A549 (cell line): ENCODE data around the gene MAPK8IP3.

ENCODE experiments used
- BHLHE40 ChIP-seq: IDR thresholded peaks from 2 replicates; pipeline ENCODE4 v1.6.1; 2012; ENCODE audit warnings: low read depth, low read length, inconsistent platforms
- CHD4 ChIP-seq: fragments of 200-600 bp; sonication (generic); IDR thresholded peaks from 2 replicates; pipeline ENCODE4 v1.6.1; 2016; ENCODE audit warnings: antibody characterized with exemption, mild to moderate bottlenecking, borderline replicate concordance
- CTCF ChIP-seq: fragments of >200 bp; sonication (Bioruptor Twin); formaldehyde crosslinking; IDR thresholded peaks from 3 replicates; pipeline ENCODE4 v1.5.1; 2016
- E2F6 ChIP-seq: IDR thresholded peaks from 2 replicates; pipeline ENCODE4 v1.6.1; 2012; ENCODE audit warnings: low read depth, borderline replicate concordance
- JUNB ChIP-seq: fragments of >200 bp; sonication (Bioruptor Twin); formaldehyde crosslinking; IDR thresholded peaks from 2 replicates; pipeline ENCODE4 v1.6.1; 2016
- KDM1A ChIP-seq: fragments of 200-600 bp; sonication (generic); IDR thresholded peaks from 2 replicates; pipeline ENCODE4 v1.6.1; 2016; ENCODE audit warnings: low read depth, mild to moderate bottlenecking
- NR3C1 ChIP-seq: fragments of >200 bp; sonication (Bioruptor Twin); formaldehyde crosslinking; IDR thresholded peaks from 3 replicates; pipeline ENCODE4 v1.6.1; 2017
- POLR2A ChIP-seq: IDR thresholded peaks from 2 replicates; pipeline ENCODE4 v1.6.1; 2012; ENCODE audit warnings: mild to moderate bottlenecking, low read length
- POLR2AphosphoS2 ChIP-seq: conservative IDR thresholded peaks from 2 replicates; pipeline ENCODE4 v1.6.1; 2012; ENCODE audit warnings: low read length, improper control_type of control experiment, inconsistent platforms
- RAD21 ChIP-seq, 2 experiments: fragments of >200 bp in 1 of 2; sonication (Bioruptor Twin) in 1 of 2; formaldehyde crosslinking in 1 of 2; IDR thresholded peaks in 1 of 2; conservative IDR thresholded peaks in 1 of 2; 2 replicates in 1 of 2; 3 replicates in 1 of 2; pipeline ENCODE4 v1.6.1; 2012 to 2018; ENCODE audit warnings: inconsistent platforms in 1 of 2
- RCOR1 ChIP-seq: fragments of 150-350 bp; IDR thresholded peaks from 2 replicates; pipeline ENCODE4 v1.6.1; 2014; ENCODE audit warnings: antibody characterized with exemption, low read length, low read depth
- SMC3 ChIP-seq: fragments of >200 bp; sonication (Bioruptor Twin); formaldehyde crosslinking; IDR thresholded peaks from 3 replicates; pipeline ENCODE4 v1.6.1; 2018; ENCODE audit warnings: inconsistent platforms
- USF2 ChIP-seq: fragments of 450-650 bp; IDR thresholded peaks from 2 replicates; pipeline ENCODE4 v1.6.1; 2014; ENCODE audit warnings: antibody characterized with exemption

GRCh38 chr16:1715220-1715619, 9.2 kb downstream of the MAPK8IP3 start:
- TF ChIP-seq E2F6 (no peak), NR3C1 (no peak), SMC3 (no peak), CHD4 (no peak), POLR2A (no peak), CTCF (no peak), USF2 (no peak), JUNB (no peak), RCOR1 (no peak), POLR2AphosphoS2 (no peak), KDM1A (no peak), RAD21 (conservative IDR thresholded peaks at IDR 0.05 in 1 of 2, IDR thresholded peaks at IDR 0.05 in 1 of 2) (no peak), BHLHE40 (no peak)
